GM18505 (cell line): ENCODE data around the gene SNRNP25.

ENCODE experiments used
- ATAC-seq: cut with Tn5 transposase; IDR thresholded peaks from one replicate; pipeline ENCODE4 v1.9.1; 2021; ENCODE audit not compliant: unreplicated experiment
- POLR2A ChIP-seq: IDR thresholded peaks from 4 replicates; pipeline ENCODE4 v1.6.1; 2011; ENCODE audit warnings: borderline replicate concordance; ENCODE audit not compliant: insufficient read depth, insufficient read length; ENCODE audit errors: extremely low read depth

SNRNP25 gene

GRCh38 chr16:83060-83603 lies 29.5 kb downstream of the SNRNP25 start:
- no peak for ATAC-seq
- no peak for TF ChIP-seq POLR2A

- no peak for ATAC-seq
- no peak for TF ChIP-seq POLR2A
Observed at GRCh38 chr16:83781-84615, 30.4 kb downstream of the SNRNP25 start.

GRCh38 chr16:84718-85406 lies 31.2 kb downstream of the SNRNP25 start:
- peak; percentile 65 for ATAC-seq
- no peak for TF ChIP-seq POLR2A

GRCh38 chr16:85407-85782 lies 31.8 kb downstream of the SNRNP25 start:
- no peak for ATAC-seq
- TF ChIP-seq POLR2A = no peak

- no peak for TF ChIP-seq POLR2A
- no peak for ATAC-seq
Observed at GRCh38 chr16:85865-86264, 32.2 kb downstream of the SNRNP25 start.

GRCh38 chr16:86483-86952 lies 32.9 kb downstream of the SNRNP25 start:
- no peak for TF ChIP-seq POLR2A
- ATAC-seq = no peak

- TF ChIP-seq POLR2A = no peak
- ATAC-seq = no peak
Observed at GRCh38 chr16:88613-89012, 35.0 kb downstream of the SNRNP25 start.

- no peak for TF ChIP-seq POLR2A
- no peak for ATAC-seq
Observed at GRCh38 chr16:89391-90302, 36.0 kb downstream of the SNRNP25 start.

- no peak for TF ChIP-seq POLR2A
- no peak for ATAC-seq
Observed at GRCh38 chr16:91484-91883, 37.9 kb downstream of the SNRNP25 start.

- ATAC-seq = no peak
- no peak for TF ChIP-seq POLR2A
Observed at GRCh38 chr16:92431-93339, 39.1 kb downstream of the SNRNP25 start.

GRCh38 chr16:94918-95265 lies 41.3 kb downstream of the SNRNP25 start:
- no peak for TF ChIP-seq POLR2A
- no peak for ATAC-seq

- no peak for TF ChIP-seq POLR2A
- peak; percentile 76 for ATAC-seq
Observed at GRCh38 chr16:96935-97381, 43.3 kb downstream of the SNRNP25 start.
